Muscle of arm (tissue), 12 donors: ENCODE results near the gene STRC. TPM values are rescaled to one million over a fixed set of nuclear protein-coding genes. Genes with fewer than 3 reads are reported as not detected.
"Not testable (repeated sequence)": the region's sequence is repeated elsewhere in the genome, so short reads cannot be mapped to it uniquely, and the experiment has no call there.

Experiments used
- DNase-seq: peaks from one replicate; pipeline ENCODE4 v3.0.0-alpha.2; 2013
- polyA plus RNA-seq, 12 donors: library from polyadenylated mRNA; unstranded; fragments of 120-200 nt; gene quantifications; one replicate each; pipeline ENCODE4 v1.2.1, GENCODE V29; 2013; ENCODE audit not compliant: insufficient read length in 12 of 12

STRC gene
- polyA plus RNA-seq, 12 donors = 0.12 to 1.1 (median 0.48) TPM; not detected in 2

DNA sequence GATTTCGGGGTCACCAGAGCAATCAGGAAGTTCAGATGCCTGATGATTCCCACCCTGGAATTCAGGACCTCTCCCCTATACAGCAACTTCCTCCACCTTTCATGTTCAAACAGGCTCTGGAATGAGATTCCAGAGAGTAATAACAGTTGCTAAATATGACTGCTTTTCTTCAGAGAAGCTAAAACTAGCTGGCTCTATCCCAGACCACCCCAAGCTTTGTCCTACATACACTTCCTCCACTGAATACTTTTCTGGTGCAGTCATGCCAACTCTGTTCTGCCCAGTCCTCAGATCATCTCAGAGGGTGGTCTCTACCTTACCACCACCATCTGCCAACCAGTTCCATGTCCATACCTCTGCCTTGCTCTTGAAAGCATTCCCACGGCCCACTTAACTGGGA is 52.0 kb downstream of the STRC start:
- DNase-seq = not testable (repeated sequence)

DNA sequence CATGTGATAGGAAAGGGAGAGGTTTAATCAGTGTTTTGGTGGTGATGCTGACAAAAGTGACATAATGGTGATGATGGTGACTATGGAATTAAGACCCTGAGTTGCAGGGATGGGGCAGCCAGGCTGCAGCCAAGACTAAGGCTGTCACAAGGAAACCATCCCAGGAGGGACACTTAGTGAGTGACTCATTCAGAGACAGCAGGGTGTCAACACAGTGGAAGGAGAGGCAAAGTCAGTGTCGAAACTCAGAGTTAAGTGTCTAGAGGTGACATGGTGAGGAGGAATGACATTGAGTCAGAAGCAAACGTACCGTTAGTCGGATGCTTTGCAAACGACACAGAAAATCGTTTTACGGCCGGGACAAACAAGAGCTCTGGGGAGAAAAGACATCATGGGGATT is 54.8 kb downstream of the STRC start:
- not testable (repeated sequence) for DNase-seq

DNA sequence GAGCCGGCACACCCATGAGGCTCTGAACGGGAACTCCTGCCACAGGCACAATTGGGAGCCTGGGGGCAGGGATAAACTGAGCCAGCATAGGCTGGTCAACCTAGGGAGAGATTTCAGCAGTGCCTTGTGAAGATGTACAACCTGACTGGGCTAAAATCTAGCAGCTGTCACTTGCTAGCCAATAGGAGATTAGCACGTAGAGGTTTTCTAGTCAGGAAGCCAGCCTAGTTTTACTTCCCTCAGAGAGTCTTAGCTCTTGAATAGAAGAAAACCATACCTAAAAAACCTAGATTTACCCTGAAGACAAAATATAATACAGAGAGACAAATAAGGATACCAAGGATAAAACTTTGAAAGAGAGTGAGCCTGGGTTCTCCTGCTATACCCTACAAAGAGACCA is 55.8 kb downstream of the STRC start:
- DNase-seq = not testable (repeated sequence)

DNA sequence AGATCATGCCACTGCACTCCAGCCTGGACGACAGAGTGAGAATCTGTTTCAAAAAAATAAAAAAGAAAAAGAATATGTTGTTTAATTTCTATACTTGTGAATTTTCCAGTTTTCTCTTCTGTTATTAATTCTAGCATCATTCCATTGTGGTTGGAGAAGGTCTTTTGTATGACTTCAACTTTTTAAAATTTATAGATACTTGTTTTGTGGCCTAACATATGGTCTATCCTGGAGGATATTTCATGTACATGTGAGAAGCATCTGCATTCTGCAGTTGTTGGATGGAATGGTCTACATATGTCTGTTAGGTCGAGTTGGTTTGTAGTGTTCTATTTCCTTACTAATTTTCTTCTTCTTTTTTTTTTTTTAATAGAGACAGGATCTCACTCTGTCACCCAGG is 65.6 kb downstream of the STRC start:
- DNase-seq = no peak

DNA sequence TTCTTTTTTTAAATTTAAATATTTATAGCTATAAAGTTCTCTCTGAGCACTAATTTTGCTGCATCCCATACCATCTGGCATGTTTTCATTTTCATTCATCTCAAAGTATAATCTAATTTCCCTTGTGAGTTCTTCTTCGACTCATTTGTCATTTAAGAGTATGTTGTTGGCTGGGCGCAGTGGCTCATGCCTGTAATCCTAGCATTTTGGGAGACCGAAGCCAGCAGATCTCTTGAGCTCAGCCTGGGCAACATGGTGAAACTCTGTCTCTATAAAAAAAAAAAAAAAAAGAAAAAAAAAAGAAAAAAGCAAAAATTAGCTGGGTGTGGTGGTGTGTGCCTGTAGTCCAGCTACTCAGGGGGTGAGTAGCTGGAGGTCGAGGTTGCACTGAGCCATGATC is 66.3 kb downstream of the STRC start:
- DNase-seq = no peak

DNA sequence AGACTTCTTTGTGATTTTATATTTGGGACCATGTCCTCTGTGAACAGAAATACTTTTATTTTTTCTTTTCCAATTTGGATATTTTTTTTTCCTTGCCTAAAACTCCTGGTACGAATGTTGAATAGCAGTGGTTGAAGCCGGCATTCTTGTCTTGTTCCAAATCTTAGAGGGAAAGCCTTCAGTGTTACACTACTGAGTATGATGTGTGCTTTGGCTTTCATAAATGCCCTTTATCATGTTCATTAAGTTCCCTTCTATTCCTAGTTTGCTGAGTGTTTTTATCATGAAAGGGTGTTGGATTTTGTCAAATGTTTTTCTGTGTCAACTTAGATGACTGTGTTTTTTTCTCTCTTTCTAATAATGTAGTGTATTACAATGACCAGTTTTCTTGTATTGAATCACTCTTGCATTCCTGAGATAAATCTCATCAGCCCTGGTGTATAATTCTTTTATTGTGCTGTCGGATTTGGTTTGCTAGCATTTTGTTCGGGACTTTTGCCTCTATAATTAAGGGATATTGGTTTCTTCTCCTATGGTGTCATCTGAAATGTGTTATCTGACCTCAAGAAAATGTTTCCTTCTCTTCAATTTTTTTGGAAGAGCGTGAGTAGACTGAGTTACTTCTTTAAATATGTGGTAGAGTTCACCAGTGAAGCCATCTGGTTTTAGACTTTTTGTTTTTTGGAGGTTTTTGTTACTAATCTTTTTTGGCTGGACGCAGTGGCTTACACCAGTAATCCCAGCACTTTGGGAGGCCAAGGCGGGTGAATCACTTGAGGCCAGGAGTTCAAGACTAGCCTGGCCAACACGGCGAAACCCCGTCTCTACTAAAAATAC is 67.9 kb downstream of the STRC start:
- DNase-seq = no peak

Other genes starting within 250 kb of the STRC start
- gene ZSCAN29, start 247.8 kb downstream of the STRC start, polyA plus RNA-seq = 10 to 100 TPM in 10 of 12 donors, 1 to 10 TPM in 1, not detected in 1; 8.0 to 25.0 (median 15.4) TPM
- 10 to 100 TPM in 11 of 12 donors, not detected in 1; 11.1 to 16.6 (median 13.9) TPM for gene TUBGCP4, start 247.7 kb downstream of the STRC start, polyA plus RNA-seq
- 100 to 1,000 TPM in 1 of 12 donors, 10 to 100 TPM in 11; 35.8 to 105 (median 51.4) TPM for gene TP53BP1, start 125.6 kb downstream of the STRC start, polyA plus RNA-seq
- 10 to 100 TPM in 11 of 12 donors, not detected in 1; 27.5 to 44.8 (median 38.0) TPM for gene MAP1A, start 101.2 kb downstream of the STRC start, polyA plus RNA-seq
- 10 to 100 TPM in 3 of 12 donors, 1 to 10 TPM in 8, not detected in 1; 4.9 to 22.9 (median 6.5) TPM for gene PPIP5K1, start 28.6 kb downstream of the STRC start, polyA plus RNA-seq
- gene CKMT1B, start 24.8 kb downstream of the STRC start, polyA plus RNA-seq = 1 to 10 TPM in 1 of 12 donors, under 1 TPM in 6, not detected in 5; 0.11 to 5.5 (median 0.21) TPM
- 1 to 10 TPM in 9 of 12 donors, under 1 TPM in 1, not detected in 2; 0.31 to 5.9 (median 1.3) TPM for gene CATSPER2, start 30.0 kb upstream of the STRC start, polyA plus RNA-seq
- 1 to 10 TPM in 1 of 12 donors, under 1 TPM in 3, not detected in 8; 0.18 to 5.3 (median 0.66) TPM for gene CKMT1A, start 75.1 kb upstream of the STRC start, polyA plus RNA-seq
- 100 to 1,000 TPM in 11 of 12 donors, not detected in 1; 176 to 379 (median 252) TPM for gene PDIA3, start 127.6 kb upstream of the STRC start, polyA plus RNA-seq
- gene ELL3, start 158.2 kb upstream of the STRC start, polyA plus RNA-seq = 1 to 10 TPM in 10 of 12 donors, not detected in 2; 1.7 to 6.3 (median 3.4) TPM
- 100 to 1,000 TPM in 11 of 12 donors, not detected in 1; 436 to 967 (median 514) TPM for gene SERF2, start 173.5 kb upstream of the STRC start, polyA plus RNA-seq
- gene SERINC4, start 181.4 kb upstream of the STRC start, polyA plus RNA-seq = 1 to 10 TPM in 2 of 12 donors, under 1 TPM in 5, not detected in 5; 0.46 to 1.3 (median 0.89) TPM
- 10 to 100 TPM in 4 of 12 donors, 1 to 10 TPM in 7, not detected in 1; 6.2 to 27.4 (median 8.1) TPM for gene HYPK, start 181.8 kb upstream of the STRC start, polyA plus RNA-seq
- 10 to 100 TPM in 11 of 12 donors, not detected in 1; 28.4 to 45.2 (median 34.9) TPM for gene MFAP1, start 205.9 kb upstream of the STRC start, polyA plus RNA-seq
- gene WDR76, start 208.2 kb upstream of the STRC start, polyA plus RNA-seq = 10 to 100 TPM in 5 of 12 donors, 1 to 10 TPM in 6, not detected in 1; 5.8 to 21.5 (median 9.1) TPM